ENCODE data around the gene NR6A1. TPM values are rescaled to one million over a fixed set of nuclear protein-coding genes. Genes with fewer than 3 reads are reported as not detected.

The NR6A1 gene
- total RNA-seq, 4 donors from 2014 or later = 9.7 to 14.6 (median 12.5) TPM

DNA sequence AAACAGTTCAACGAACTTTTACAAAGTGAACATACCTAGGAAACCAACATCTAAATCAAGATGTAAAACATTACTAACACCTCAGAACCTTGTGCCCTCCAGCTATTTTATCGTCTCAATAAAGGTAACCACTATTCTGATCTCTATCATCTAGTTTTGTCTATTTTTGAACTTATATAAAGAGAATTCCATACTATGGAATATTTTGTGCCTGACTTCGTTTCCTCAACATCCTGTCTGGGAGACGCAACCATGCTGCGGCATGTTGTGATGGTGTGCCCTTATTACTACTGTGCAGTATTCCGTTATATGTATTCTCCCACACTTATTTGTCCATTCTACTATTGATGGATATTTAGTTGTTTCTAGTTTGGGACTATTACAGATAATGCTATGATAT, 99.2 kb downstream of the NR6A1 start:
- no peak overlapping the region for H3K27ac ChIP-seq
- DNase-seq = no peak
- no peak overlapping the region for H3K4me3 ChIP-seq
- 89 to 91% methylated on average over 6 of the region's 6 CpGs for WGBS, 2 donors (ENCODE audit: low coverage in 1 of 2)
- peaks cover 0 to 15% (median 5%) of the 10 kb centered on the region in 4 donors for H3K4me1 ChIP-seq
- intact Hi-C loops (cut with DNase I; ENCODE audit: low total_unique reads) (no loop called here), in situ Hi-C loops (cut with MboI; ENCODE audit: low pct_ligation_motif_present in 1 of 4, low pct_unique_long_range_greater_than_20kb in 1 of 4, low sequenced_read_pairs in 3 of 4) (no loop called here)
- no peaks in the 10 kb centered on the region for H3K27me3 ChIP-seq
- no peak for TF ChIP-seq POLR2AphosphoS5 (IDR thresholded peaks at IDR 0.05)
- TF ChIP-seq, protein P1, sequence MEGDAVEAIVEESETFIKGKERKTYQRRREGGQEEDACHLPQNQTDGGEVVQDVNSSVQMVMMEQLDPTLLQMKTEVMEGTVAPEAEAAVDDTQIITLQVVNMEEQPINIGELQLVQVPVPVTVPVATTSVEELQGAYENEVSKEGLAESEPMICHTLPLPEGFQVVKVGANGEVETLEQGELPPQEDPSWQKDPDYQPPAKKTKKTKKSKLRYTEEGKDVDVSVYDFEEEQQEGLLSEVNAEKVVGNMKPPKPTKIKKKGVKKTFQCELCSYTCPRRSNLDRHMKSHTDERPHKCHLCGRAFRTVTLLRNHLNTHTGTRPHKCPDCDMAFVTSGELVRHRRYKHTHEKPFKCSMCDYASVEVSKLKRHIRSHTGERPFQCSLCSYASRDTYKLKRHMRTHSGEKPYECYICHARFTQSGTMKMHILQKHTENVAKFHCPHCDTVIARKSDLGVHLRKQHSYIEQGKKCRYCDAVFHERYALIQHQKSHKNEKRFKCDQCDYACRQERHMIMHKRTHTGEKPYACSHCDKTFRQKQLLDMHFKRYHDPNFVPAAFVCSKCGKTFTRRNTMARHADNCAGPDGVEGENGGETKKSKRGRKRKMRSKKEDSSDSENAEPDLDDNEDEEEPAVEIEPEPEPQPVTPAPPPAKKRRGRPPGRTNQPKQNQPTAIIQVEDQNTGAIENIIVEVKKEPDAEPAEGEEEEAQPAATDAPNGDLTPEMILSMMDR (IDR thresholded peaks at IDR 0.05) = no peak
- TF ChIP-seq EP300 (IDR thresholded peaks at IDR 0.05; ENCODE audit: low read depth) = no peak
- TF ChIP-seq POLR2A (IDR thresholded peaks at IDR 0.05) = no peak
- H3K36me3 ChIP-seq = no peaks in the 10 kb centered on the region
- H3K9me3 ChIP-seq = no peaks in the 10 kb centered on the region

DNA sequence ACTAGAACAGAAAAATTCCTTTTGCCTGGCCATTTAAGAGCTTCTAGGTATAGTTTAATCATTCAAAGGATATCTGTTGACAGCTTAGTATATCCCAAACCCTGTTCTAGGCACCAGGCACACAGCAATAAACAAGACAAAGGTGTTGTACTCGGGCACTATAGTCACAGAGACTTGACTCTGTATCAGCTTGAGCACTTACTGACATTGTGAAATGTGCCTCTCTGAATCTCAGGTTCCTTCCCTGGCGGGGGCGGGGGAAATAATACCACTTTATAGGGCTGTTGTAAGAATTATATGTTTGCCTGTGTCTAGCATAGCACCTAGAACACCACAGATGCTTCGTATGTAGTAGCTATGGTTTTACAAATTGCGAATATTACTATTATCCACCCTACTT, 104.5 kb downstream of the NR6A1 start:
- Histone ChIP-seq H3K4me1 (peaks cover 0 to 11% (median 3%) of the 10 kb centered on the region in 4 donors), H3K27me3 (no peaks in the 10 kb centered on the region), H3K4me3 (no peak overlapping the region), H3K9me3 (no peaks in the 10 kb centered on the region), H3K27ac (no peak overlapping the region), H3K36me3 (no peaks in the 10 kb centered on the region)
- no peak for DNase-seq
- intact Hi-C loops (cut with DNase I; ENCODE audit: low total_unique reads) (no loop called here), in situ Hi-C loops (cut with MboI; ENCODE audit: low pct_ligation_motif_present in 1 of 4, low pct_unique_long_range_greater_than_20kb in 1 of 4, low sequenced_read_pairs in 3 of 4) (no loop called here)
- TF ChIP-seq, protein P1 (IDR thresholded peaks at IDR 0.05) = no peak
- no peak for TF ChIP-seq POLR2A (IDR thresholded peaks at IDR 0.05)
- no peak for TF ChIP-seq EP300 (IDR thresholded peaks at IDR 0.05; ENCODE audit: low read depth)
- TF ChIP-seq POLR2AphosphoS5 (IDR thresholded peaks at IDR 0.05) = no peak
- 92 to 94% methylated on average over 5 of the region's 5 CpGs for WGBS, 2 donors (ENCODE audit: low coverage in 1 of 2)

DNA sequence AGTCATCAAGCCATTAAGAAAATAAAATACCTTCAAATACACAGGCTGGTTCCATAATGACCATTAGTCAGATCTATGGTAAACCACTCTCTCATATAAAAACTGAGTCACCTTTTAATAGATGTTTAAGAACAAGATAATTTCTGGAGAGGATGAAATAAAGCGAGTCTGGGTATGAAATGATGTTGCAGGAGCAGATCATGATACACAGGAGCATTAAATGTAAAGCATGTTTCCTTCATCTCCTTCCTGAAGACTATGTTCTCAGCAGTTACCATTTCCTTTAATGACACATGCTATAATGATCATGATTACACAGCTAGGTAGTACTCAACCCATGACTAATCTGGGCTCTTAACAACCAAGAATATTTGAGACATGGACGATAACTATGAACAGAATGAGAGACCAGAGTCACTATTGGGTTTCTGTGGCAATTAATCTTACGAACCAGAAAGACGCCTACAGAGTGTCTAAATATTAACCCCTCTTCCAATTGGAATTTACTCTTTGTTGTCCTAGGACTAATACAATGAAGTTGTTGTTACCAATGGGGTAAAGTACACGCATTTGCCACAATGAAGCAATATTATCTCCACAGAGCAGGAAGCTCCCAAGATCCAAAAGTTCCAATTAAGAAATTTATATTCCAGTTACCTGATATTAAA, 105.6 kb downstream of the NR6A1 start:
- Histone ChIP-seq H3K4me1 (peaks cover 0 to 22% (median 9%) of the 10 kb centered on the region in 4 donors), H3K27me3 (no peaks in the 10 kb centered on the region), H3K9me3 (no peaks in the 10 kb centered on the region), H3K4me3 (no peak overlapping the region), H3K36me3 (no peaks in the 10 kb centered on the region), H3K27ac (peak overlapping the region in 1 of 4 donors; percentile 11)
- intact Hi-C loops (cut with DNase I; ENCODE audit: low total_unique reads) (no loop called here), in situ Hi-C loops (cut with MboI; ENCODE audit: low pct_ligation_motif_present in 1 of 4, low pct_unique_long_range_greater_than_20kb in 1 of 4, low sequenced_read_pairs in 3 of 4) (no loop called here)
- WGBS, 2 donors (ENCODE audit: low coverage in 1 of 2) = 56 to 64% methylated on average over 5 of the region's 5 CpGs
- no peak for DNase-seq
- TF ChIP-seq POLR2AphosphoS5 (IDR thresholded peaks at IDR 0.05) = peak in 1 of 3 donors; percentile 13
- TF ChIP-seq POLR2A (IDR thresholded peaks at IDR 0.05) = no peak

DNA sequence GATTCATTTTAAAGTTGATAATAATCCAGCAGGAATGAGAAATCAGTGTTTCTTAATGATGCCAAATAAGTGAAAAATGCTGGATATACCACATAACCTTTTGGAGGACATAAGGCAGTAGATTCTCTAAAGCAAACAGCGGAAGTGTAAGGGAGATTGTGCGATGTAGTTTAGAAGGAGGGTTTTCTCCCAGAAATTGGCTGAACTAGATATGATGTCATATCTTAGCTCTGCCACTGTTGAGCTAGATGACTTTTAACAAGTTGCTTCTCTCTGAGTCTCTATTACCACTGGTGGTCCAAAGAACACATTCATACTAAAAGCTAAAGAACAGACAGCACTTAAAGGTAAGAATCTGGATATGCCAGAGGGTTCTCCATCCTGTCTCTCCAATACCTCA, 107.0 kb downstream of the NR6A1 start:
- in situ Hi-C loops (cut with MboI; ENCODE audit: low pct_ligation_motif_present in 1 of 4, low pct_unique_long_range_greater_than_20kb in 1 of 4, low sequenced_read_pairs in 3 of 4) = no loop called here
- DNase-seq = no peak
- Histone ChIP-seq H3K9me3 (no peaks in the 10 kb centered on the region), H3K27me3 (no peaks in the 10 kb centered on the region), H3K4me1 (peaks cover 4 to 32% (median 16%) of the 10 kb centered on the region in 4 donors), H3K4me3 (no peak overlapping the region), H3K27ac (no peak overlapping the region), H3K36me3 (no peaks in the 10 kb centered on the region)
- TF ChIP-seq POLR2A (IDR thresholded peaks at IDR 0.05) (no peak), EP300 (IDR thresholded peaks at IDR 0.05; ENCODE audit: low read depth) (no peak), POLR2AphosphoS5 (IDR thresholded peaks at IDR 0.05) (no peak)
- TF ChIP-seq, protein P1 (IDR thresholded peaks at IDR 0.05) = no peak
- 95 to 100% methylated on average over 2 of the region's 2 CpGs for WGBS, 2 donors (ENCODE audit: low coverage in 1 of 2)
- intact Hi-C loops (cut with DNase I; ENCODE audit: low total_unique reads) = no loop called here
